Left ventricle myocardium inferior (tissue), 1 donor: ENCODE data around the gene HOMER1. TPM values are rescaled to one million over a fixed set of nuclear protein-coding genes. Genes with fewer than 3 reads are reported as not detected.
A peak's percentile ranks its signal among the peaks of the same experiment; 100 is the strongest.

Source experiments
- DNase-seq: peaks from one replicate; pipeline ENCODE4 v3.0.0-alpha.2; 2020
- H3K27ac ChIP-seq: fragments of 200-600 bp; replicated peaks from 2 replicates; pipeline ENCODE4 v1.8.0; 2021
- H3K27me3 ChIP-seq: fragments of 200-600 bp; 2 replicates; pipeline ENCODE4 v1.8.0; 2021; ENCODE audit warnings: low read depth
- H3K36me3 ChIP-seq: fragments of 200-600 bp; 2 replicates; pipeline ENCODE4 v1.8.0; 2021
- H3K4me1 ChIP-seq: fragments of 200-600 bp; 2 replicates; pipeline ENCODE4 v1.8.0; 2021
- H3K4me3 ChIP-seq: fragments of 200-600 bp; 2 replicates; pipeline ENCODE4 v1.8.0; 2021; ENCODE audit warnings: mild to moderate bottlenecking, moderate library complexity
- H3K9me3 ChIP-seq: fragments of 200-600 bp; replicated peaks from 2 replicates; pipeline ENCODE4 v1.8.0; 2021
- intact Hi-C: fragments of 100-400 bp; cut with micrococcal nuclease; formaldehyde crosslinking; loops from one replicate; pipeline ENCODE4 v1.11.0; 2022
- total RNA-seq: library from RNA; stranded (reverse); fragmentation: NEBNext Ultra II Directional; extraction: Animal tissue kit (Norgen Biotek cat#: 25700); gene quantifications from one replicate; pipeline ENCODE4 v1.2.1, GENCODE V29; 2021
- TF ChIP-seq, protein P1 (sequence below): fragments of 200-600 bp; IDR thresholded peaks from 2 replicates; pipeline ENCODE4 v1.8.0; 2021; ENCODE audit warnings: antibody characterized with exemption, mild to moderate bottlenecking, borderline replicate concordance
- donor health status: DM: no; HTN: yes; CAD: no; lungs with severe emphysema.

HOMER1 gene
- total RNA-seq, 1 donor from 2014 or later = 61.9 TPM

DNA sequence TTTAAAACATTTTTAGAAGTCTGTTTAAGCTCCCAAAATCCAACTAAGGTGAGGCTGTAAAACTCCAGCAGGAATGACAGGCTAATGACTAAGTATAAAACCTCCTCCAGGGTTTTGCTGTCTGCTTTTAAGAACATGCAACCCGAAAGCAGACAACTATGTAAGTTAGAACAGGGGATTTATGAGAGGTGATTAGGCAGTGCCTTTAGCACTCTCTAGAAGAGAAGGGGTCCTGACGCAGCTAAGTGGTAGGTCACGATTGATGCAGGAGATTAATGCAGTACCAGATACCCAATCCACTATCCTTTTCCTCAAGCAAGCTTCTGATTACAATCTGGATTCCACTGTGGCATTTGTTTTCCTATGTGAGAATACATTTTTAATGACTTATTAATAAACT, 25.9 kb downstream of the HOMER1 start:
- peaks cover 42% of the 10 kb centered on the region for H3K4me1 ChIP-seq
- intact Hi-C loops = no loop called here
- no peaks in the 10 kb centered on the region for H3K9me3 ChIP-seq
- no peak for DNase-seq
- peak overlapping the region; percentile 75 for H3K27ac ChIP-seq
- TF ChIP-seq, protein P1, sequence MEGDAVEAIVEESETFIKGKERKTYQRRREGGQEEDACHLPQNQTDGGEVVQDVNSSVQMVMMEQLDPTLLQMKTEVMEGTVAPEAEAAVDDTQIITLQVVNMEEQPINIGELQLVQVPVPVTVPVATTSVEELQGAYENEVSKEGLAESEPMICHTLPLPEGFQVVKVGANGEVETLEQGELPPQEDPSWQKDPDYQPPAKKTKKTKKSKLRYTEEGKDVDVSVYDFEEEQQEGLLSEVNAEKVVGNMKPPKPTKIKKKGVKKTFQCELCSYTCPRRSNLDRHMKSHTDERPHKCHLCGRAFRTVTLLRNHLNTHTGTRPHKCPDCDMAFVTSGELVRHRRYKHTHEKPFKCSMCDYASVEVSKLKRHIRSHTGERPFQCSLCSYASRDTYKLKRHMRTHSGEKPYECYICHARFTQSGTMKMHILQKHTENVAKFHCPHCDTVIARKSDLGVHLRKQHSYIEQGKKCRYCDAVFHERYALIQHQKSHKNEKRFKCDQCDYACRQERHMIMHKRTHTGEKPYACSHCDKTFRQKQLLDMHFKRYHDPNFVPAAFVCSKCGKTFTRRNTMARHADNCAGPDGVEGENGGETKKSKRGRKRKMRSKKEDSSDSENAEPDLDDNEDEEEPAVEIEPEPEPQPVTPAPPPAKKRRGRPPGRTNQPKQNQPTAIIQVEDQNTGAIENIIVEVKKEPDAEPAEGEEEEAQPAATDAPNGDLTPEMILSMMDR = no peak
- H3K36me3 ChIP-seq = no peaks in the 10 kb centered on the region
- H3K4me3 ChIP-seq = no peak overlapping the region
- H3K27me3 ChIP-seq = no peaks in the 10 kb centered on the region

- Histone ChIP-seq H3K27ac (peak overlapping the region; percentile 75), H3K9me3 (no peaks in the 10 kb centered on the region), H3K4me3 (no peak overlapping the region), H3K36me3 (no peaks in the 10 kb centered on the region), H3K4me1 (peaks cover 42% of the 10 kb centered on the region), H3K27me3 (no peaks in the 10 kb centered on the region)
- intact Hi-C loops = no loop called here
- DNase-seq = no peak
- TF ChIP-seq, protein P1 = no peak
Measured at GRCh38 chr5:79487251-79487650, 26.7 kb downstream of the HOMER1 start.

DNA sequence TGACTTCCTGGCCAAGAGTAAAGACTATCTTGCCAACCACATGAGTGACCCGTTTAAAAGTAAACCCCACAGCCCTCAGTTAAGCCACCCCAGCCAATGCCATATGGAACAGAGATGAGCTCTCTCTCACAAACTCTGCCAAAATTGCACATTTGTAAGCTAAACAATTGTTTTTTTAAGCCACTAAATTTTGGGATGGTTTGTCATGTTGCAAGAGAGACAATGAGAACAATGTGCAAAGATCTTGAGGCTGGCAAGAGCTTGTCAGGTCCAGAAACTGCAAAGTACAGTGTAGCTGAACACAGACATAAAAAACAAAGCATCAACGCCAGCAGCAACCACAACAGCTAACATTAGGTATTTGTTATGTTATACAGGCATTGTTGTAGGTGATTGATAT, 27.8 kb downstream of the HOMER1 start:
- H3K27me3 ChIP-seq = no peaks in the 10 kb centered on the region
- intact Hi-C loops = no loop called here
- no peaks in the 10 kb centered on the region for H3K9me3 ChIP-seq
- no peaks in the 10 kb centered on the region for H3K36me3 ChIP-seq
- H3K4me3 ChIP-seq = no peak overlapping the region
- H3K27ac ChIP-seq = peak overlapping the region; percentile 75
- no peak for DNase-seq
- TF ChIP-seq, protein P1 = no peak
- H3K4me1 ChIP-seq = peaks cover 42% of the 10 kb centered on the region

- intact Hi-C loops = no loop called here
- Histone ChIP-seq H3K4me1 (peaks cover 32% of the 10 kb centered on the region), H3K36me3 (no peaks in the 10 kb centered on the region), H3K9me3 (no peaks in the 10 kb centered on the region), H3K27ac (peak overlapping the region; percentile 75), H3K27me3 (no peaks in the 10 kb centered on the region), H3K4me3 (no peak overlapping the region)
- DNase-seq = no peak
- TF ChIP-seq, protein P1 = no peak
Measured at GRCh38 chr5:79484731-79485130, 29.2 kb downstream of the HOMER1 start.

DNA sequence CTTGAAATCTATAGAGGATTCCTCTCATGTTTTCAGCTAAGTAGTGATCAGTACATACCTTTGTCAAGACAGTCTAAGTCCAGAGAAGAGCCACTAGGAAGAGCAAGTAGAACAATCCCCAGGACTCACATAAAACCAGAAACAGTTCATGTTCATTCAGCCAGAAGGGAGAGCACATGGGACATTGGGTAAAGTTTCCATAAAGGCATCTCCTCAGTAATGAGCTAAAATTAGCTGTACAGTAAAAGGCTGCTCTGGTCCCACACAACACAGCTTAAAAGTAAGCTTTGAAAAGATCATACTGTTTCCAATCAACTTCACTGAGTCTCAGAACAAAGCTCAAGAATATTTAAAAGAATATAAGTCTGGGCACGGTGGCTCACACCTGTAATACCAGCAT, 32.4 kb downstream of the HOMER1 start:
- intact Hi-C loops = no loop called here
- Histone ChIP-seq H3K4me1 (peaks cover 15% of the 10 kb centered on the region), H3K9me3 (no peaks in the 10 kb centered on the region), H3K27ac (peak overlapping the region; percentile 90), H3K4me3 (peak overlapping the region; percentile 54), H3K27me3 (no peaks in the 10 kb centered on the region), H3K36me3 (no peaks in the 10 kb centered on the region)
- DNase-seq = no peak
- TF ChIP-seq, protein P1 = no peak

- DNase-seq = no peak
- peak overlapping the region; percentile 90 for H3K27ac ChIP-seq
- TF ChIP-seq, protein P1 = no peak
- no peaks in the 10 kb centered on the region for H3K9me3 ChIP-seq
- H3K27me3 ChIP-seq = no peaks in the 10 kb centered on the region
- H3K36me3 ChIP-seq = no peaks in the 10 kb centered on the region
- peaks cover 15% of the 10 kb centered on the region for H3K4me1 ChIP-seq
- H3K4me3 ChIP-seq = peak overlapping the region; percentile 54
- intact Hi-C loops = no loop called here
Measured at GRCh38 chr5:79480991-79481390, 32.9 kb downstream of the HOMER1 start.
